G401 (cell line): ENCODE results near the gene CDK17. TPM values are rescaled to one million over a fixed set of nuclear protein-coding genes. Genes with fewer than 3 reads are reported as not detected.
"Not testable (repeated sequence)": the region's sequence is repeated elsewhere in the genome, so short reads cannot be mapped to it uniquely, and the experiment has no call there.

ENCODE experiments used
- DNase-seq: peaks from one replicate; pipeline ENCODE4 v3.0.0-alpha.2; 2015; ENCODE audit warnings: low spot score
- in situ Hi-C: cut with HindIII; loops from 2 replicates; pipeline ENCODE4 v1.10.0; 2016; ENCODE audit warnings: low sequenced_read_pairs, mixed read lengths
- total RNA-seq: library from RNA; depleted of rRNA; stranded (reverse); fragments of >200 nt; shearing (Covaris generic); gene quantifications from 2 replicates; pipeline ENCODE4 v1.2.3, GENCODE V29; 2014

Gene CDK17
- total RNA-seq, 1 experiment from 2014 or later: 13.9 TPM

GRCh38 chr12:96397756-96398423 is 2.3 kb downstream of the CDK17 start:
- DNase-seq: peak; percentile 54
- in situ Hi-C loops: no loop called here

GRCh38 chr12:96396914-96397313 is 3.3 kb downstream of the CDK17 start:
- no peak for DNase-seq
- in situ Hi-C loops: no loop called here

- in situ Hi-C loops: no loop called here
Observed at GRCh38 chr12:96396209-96396608, 4.0 kb downstream of the CDK17 start.

GRCh38 chr12:96395236-96395635 is 5.0 kb downstream of the CDK17 start:
- DNase-seq: no peak
- in situ Hi-C loops: no loop called here

More at GRCh38 chr12:96396209-96396608, 4.0 kb downstream of the CDK17 start:
- DNase-seq: no peak

GRCh38 chr12:96393229-96393628 is 7.0 kb downstream of the CDK17 start:
- in situ Hi-C loops: not testable (repeated sequence)

GRCh38 chr12:96392397-96392796 is 7.8 kb downstream of the CDK17 start:
- in situ Hi-C loops: no loop called here
- no peak for DNase-seq

More at GRCh38 chr12:96393229-96393628, 7.0 kb downstream of the CDK17 start:
- DNase-seq: not testable (repeated sequence)

GRCh38 chr12:96387981-96388380 is 12.3 kb downstream of the CDK17 start:
- in situ Hi-C loops: no loop called here

GRCh38 chr12:96386794-96387193 is 13.4 kb downstream of the CDK17 start:
- no peak for DNase-seq
- in situ Hi-C loops: no loop called here

More at GRCh38 chr12:96387981-96388380, 12.3 kb downstream of the CDK17 start:
- DNase-seq: no peak

- in situ Hi-C loops: no loop called here
- DNase-seq: no peak
Observed at GRCh38 chr12:96383991-96384390, 16.2 kb downstream of the CDK17 start.

- in situ Hi-C loops: no loop called here
- DNase-seq: no peak
Observed at GRCh38 chr12:96383371-96383770, 16.9 kb downstream of the CDK17 start.

- in situ Hi-C loops, DNase-seq: not testable (repeated sequence)
Observed at GRCh38 chr12:96379743-96380142, 20.5 kb downstream of the CDK17 start.

- in situ Hi-C loops: no loop called here
Observed at GRCh38 chr12:96378319-96378718, 21.9 kb downstream of the CDK17 start.

GRCh38 chr12:96376865-96377264 is 23.4 kb downstream of the CDK17 start:
- DNase-seq: no peak
- in situ Hi-C loops: no loop called here

More at GRCh38 chr12:96378319-96378718, 21.9 kb downstream of the CDK17 start:
- DNase-seq: no peak

GRCh38 chr12:96375841-96376604 is 24.2 kb downstream of the CDK17 start:
- no peak for DNase-seq
- in situ Hi-C loops: no loop called here

- no peak for DNase-seq
- in situ Hi-C loops: no loop called here
Observed at GRCh38 chr12:96375170-96375569, 25.1 kb downstream of the CDK17 start.

- DNase-seq: no peak
- in situ Hi-C loops: no loop called here
Observed at GRCh38 chr12:96371790-96372699, 28.2 kb downstream of the CDK17 start.

- no peak for DNase-seq
- in situ Hi-C loops: no loop called here
Observed at GRCh38 chr12:96371138-96371789, 29.0 kb downstream of the CDK17 start.

GRCh38 chr12:96368687-96369086 is 31.6 kb downstream of the CDK17 start:
- in situ Hi-C loops: no loop called here
- no peak for DNase-seq

- DNase-seq: no peak
- in situ Hi-C loops: no loop called here
Observed at GRCh38 chr12:96368233-96368632, 32.0 kb downstream of the CDK17 start.
